ENCODE data around the gene GPS2.

DNA sequence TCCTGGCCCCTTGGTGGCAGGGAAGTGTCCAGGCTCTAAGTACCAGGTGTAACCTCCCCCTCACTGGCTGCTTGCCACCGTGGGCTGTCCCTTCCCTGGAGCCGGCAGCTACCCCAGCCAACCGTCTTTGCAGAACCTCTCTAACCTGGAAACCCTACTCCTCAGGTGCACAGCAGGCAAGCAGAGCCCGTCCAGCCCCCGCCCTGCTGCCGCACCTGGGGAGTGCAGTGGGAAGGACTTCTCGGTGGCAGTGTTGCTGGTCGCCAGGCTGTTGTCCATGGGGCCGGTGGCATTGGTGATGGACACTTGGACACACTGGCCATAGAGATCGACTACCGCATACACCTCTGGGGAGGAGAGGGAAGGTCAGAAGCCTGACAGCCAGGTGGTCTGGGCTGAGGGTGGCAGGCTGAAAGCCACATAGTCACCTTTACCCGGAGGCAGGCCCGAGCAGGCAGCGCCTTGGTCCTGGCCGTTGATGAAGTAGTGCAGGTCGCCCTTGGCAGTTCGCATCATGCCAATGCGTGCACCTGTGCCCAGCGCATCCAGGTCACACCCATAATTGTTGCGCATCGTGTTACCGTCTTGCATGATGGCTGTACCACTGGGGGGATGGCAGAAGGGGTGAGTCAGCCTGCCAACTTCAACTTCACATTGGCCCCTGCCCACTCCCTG lies 7.5 kb upstream of the GPS2 start:
- TF ChIP-seq, protein P1, sequence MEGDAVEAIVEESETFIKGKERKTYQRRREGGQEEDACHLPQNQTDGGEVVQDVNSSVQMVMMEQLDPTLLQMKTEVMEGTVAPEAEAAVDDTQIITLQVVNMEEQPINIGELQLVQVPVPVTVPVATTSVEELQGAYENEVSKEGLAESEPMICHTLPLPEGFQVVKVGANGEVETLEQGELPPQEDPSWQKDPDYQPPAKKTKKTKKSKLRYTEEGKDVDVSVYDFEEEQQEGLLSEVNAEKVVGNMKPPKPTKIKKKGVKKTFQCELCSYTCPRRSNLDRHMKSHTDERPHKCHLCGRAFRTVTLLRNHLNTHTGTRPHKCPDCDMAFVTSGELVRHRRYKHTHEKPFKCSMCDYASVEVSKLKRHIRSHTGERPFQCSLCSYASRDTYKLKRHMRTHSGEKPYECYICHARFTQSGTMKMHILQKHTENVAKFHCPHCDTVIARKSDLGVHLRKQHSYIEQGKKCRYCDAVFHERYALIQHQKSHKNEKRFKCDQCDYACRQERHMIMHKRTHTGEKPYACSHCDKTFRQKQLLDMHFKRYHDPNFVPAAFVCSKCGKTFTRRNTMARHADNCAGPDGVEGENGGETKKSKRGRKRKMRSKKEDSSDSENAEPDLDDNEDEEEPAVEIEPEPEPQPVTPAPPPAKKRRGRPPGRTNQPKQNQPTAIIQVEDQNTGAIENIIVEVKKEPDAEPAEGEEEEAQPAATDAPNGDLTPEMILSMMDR (IDR thresholded peaks at IDR 0.05), result no peak
- TF ChIP-seq POLR2A (IDR thresholded peaks at IDR 0.05), result no peak

Measured in uterus (tissue), 2 donors.